Kasumi-1 (cell line): Measurements from ENCODE around the gene C3orf18.

Experiments used
- DNase-seq, 2 experiments: peaks; one replicate each; lab custom pipeline; 2025; lab: John Stamatoyannopoulos, UW

Gene C3orf18

GRCh38 chr3:50551054-50551659 is 16.4 kb downstream of the C3orf18 start:
- no peak for DNase-seq

DNA sequence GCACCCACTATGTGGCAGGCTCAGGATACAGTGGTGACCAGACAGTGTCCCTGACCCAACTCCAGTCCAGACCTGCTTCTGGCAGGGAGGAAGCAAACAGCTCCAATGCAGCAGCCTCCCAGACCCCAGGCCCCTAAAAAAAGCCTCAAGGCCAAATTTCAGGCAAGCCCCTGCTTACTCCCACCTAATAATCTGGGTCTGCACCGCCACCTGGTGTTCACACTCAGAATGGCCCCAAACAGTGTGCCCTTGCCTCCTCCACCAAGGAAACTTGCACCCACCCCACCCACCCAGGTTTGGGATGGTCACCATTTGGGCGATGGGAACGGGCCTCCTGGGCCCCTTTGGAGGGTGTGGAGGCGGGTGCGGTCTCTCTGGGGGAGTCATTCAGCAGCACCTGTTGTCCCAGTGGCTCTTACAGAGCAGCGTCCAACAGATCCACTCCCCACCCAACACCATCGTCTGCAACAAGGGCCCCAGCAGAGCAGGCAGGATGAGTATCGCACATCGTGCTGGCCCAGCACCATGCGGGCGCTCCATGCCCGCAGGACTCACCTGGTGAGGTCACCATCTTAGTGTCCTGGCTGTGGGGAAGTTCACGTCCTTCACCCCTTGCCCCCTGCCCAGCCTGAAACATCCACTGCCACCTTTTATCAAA is 17.3 kb downstream of the C3orf18 start:
- DNase-seq, result peak; percentile 36 to 57

GRCh38 chr3:50549226-50549625 is 18.3 kb downstream of the C3orf18 start:
- no peak for DNase-seq

- DNase-seq, result no peak
Measured at GRCh38 chr3:50545781-50546180, 21.8 kb downstream of the C3orf18 start.

GRCh38 chr3:50542177-50543034 is 25.1 kb downstream of the C3orf18 start:
- peak; percentile 53 to 60 for DNase-seq

- DNase-seq, result no peak
Measured at GRCh38 chr3:50539356-50540286, 27.9 kb downstream of the C3orf18 start.

- no peak for DNase-seq
Measured at GRCh38 chr3:50537421-50538129, 30.0 kb downstream of the C3orf18 start.

GRCh38 chr3:50536471-50537180 is 30.9 kb downstream of the C3orf18 start:
- no peak for DNase-seq

DNA sequence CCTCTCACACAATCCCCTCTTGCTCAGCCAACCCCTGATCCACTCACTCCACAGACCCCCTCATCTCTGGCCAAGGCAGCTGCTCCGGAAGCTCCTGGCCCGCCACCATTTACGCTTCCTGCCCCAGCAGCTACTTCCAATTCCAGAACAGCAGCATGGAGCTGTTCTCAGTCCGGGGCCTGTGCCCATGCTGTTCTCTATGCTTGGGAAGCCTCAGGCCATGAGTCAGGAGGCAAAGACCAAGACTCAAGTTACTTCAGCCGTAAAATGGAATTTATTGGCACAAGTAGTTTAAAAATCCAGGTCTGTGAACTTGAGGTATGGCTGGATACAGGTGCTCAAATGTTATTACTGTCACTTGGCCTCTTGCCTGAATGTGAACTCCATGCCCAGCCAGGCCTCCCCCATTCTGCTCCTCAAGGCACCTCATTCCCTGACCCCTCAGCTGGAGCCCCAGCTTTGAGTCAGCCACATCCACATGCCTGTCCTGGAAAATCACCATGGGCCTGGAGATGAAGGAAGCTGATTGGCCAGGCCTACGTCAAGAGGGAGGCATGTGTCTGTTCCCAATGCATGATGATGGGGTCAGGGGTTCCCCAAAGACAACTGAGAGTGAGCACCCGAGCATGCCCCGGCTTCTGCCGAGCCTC is 32.7 kb downstream of the C3orf18 start:
- DNase-seq, result no peak

- no peak for DNase-seq
Measured at GRCh38 chr3:50533807-50534461, 33.6 kb downstream of the C3orf18 start.

- no peak for DNase-seq
Measured at GRCh38 chr3:50533316-50533715, 34.2 kb downstream of the C3orf18 start.

DNA sequence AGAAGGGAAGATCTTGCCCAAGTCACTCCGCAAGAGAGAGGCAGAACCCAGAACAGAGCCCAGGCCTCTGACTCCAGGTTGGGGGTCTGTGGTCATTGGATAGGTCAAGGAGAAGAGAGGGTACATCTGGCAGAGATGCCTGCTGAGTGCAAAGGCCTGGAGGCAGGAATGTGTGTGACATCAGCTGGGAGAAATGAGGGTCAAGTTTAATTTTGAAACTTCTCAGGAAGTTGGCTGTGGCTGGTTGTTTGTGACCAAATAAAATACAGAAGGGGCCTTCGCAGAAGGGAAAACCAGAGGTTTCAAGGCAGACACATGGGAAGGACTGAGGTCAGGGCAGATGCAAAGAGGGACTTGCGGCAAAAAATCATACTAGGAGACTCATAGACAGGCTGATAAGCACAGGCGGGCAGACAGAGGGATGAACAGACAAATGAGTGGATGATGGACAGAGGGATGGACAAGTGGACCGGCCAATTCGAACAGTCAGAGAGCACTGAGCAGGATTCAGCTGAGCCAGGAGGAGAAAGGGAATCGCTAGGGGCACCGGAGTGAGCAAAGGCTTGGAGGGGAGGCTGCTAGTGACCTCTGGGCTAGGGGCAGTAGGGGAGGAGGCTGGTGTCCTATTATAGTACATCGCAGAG is 35.4 kb downstream of the C3orf18 start:
- no peak for DNase-seq

DNA sequence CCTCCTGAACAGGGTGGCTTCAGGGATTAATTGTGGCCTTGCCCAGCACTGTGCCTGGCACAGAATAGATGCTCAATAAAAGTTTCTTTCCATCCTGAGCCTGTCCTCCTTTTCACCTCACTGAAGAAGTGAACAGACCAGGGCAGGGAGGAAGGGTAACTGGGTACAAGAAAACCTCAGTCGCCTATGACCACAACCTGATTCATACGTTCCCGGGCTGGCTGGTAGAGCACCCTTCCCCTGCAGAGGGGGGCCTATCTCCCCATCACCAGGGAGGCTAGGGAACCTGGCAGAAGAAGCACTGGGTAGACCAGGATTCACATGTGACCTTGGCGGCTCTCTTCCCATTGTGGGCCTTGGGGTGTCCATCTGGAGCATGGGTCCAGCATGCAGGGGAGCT is 36.3 kb downstream of the C3orf18 start:
- DNase-seq, result no peak

- no peak for DNase-seq
Measured at GRCh38 chr3:50530001-50530970, 37.3 kb downstream of the C3orf18 start.

DNA sequence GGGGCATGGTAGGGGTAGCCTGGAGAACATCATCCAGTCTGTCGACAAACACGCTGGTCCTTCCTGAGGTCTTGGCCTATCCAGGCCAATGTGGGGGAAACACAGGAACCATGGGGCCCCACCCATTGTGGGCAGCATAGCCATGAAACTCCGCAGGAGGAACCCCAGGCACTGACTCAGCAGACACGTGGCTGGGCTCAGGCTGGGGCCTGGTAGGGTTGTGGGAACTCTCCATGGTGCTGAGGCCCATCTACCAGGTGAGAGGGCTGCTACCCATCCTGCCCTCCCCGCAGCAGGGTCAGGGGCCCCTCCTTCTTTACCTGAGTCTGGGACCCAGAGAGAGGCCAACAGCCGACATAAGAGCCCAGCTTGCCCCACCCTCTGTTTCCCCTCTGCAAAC is 41.6 kb downstream of the C3orf18 start:
- DNase-seq, result peak; percentile 57 to 69

- DNase-seq, result no peak
Measured at GRCh38 chr3:50525191-50525910, 42.2 kb downstream of the C3orf18 start.

- DNase-seq, result no peak
Measured at GRCh38 chr3:50524746-50525145, 42.8 kb downstream of the C3orf18 start.
